ENCODE data around the gene HBS1L.

The HBS1L gene

DNA sequence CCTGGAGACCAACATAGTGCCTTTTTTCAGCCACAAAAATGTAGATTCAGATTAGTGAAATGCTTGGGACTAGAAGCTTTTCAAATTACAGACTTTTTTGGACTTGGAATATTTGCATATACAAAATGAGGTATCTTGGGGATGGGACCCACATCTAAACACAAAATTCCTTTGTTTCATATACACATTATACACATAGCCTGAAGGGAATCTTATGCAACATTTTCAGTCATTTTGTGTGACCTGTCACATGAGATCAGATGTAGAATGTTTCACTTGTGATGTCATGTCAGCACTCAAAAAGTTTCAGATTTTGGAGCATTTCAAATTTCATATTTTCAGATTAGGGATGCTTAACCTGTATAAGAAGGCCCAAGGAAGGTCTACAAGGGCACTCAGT is 60.2 kb downstream of the HBS1L start:
- no peak for DNase-seq (ENCODE audit: low read depth)
- TF ChIP-seq, protein P1, sequence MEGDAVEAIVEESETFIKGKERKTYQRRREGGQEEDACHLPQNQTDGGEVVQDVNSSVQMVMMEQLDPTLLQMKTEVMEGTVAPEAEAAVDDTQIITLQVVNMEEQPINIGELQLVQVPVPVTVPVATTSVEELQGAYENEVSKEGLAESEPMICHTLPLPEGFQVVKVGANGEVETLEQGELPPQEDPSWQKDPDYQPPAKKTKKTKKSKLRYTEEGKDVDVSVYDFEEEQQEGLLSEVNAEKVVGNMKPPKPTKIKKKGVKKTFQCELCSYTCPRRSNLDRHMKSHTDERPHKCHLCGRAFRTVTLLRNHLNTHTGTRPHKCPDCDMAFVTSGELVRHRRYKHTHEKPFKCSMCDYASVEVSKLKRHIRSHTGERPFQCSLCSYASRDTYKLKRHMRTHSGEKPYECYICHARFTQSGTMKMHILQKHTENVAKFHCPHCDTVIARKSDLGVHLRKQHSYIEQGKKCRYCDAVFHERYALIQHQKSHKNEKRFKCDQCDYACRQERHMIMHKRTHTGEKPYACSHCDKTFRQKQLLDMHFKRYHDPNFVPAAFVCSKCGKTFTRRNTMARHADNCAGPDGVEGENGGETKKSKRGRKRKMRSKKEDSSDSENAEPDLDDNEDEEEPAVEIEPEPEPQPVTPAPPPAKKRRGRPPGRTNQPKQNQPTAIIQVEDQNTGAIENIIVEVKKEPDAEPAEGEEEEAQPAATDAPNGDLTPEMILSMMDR (IDR thresholded peaks at IDR 0.05; ENCODE audit: control insufficient read depth, insufficient read depth, low read depth, low read length, missing control alignments) = no peak
- H3K4me3 ChIP-seq (ENCODE audit: control insufficient read depth, low read depth, low read length) = no peak overlapping the region

- DNase-seq (ENCODE audit: low read depth) = no peak
- H3K4me3 ChIP-seq (ENCODE audit: control insufficient read depth, low read depth, low read length) = no peak overlapping the region
- TF ChIP-seq, protein P1 (IDR thresholded peaks at IDR 0.05; ENCODE audit: control insufficient read depth, insufficient read depth, low read depth, low read length, missing control alignments) = no peak
These were observed 62.5 kb downstream of the HBS1L start for GRCh38 chr6:134992155-134992554.

GRCh38 chr6:134990262-134990661 is 64.4 kb downstream of the HBS1L start:
- DNase-seq (ENCODE audit: low read depth) = no peak
- H3K4me3 ChIP-seq (ENCODE audit: control insufficient read depth, low read depth, low read length) = no peak overlapping the region
- TF ChIP-seq, protein P1 (IDR thresholded peaks at IDR 0.05; ENCODE audit: control insufficient read depth, insufficient read depth, low read depth, low read length, missing control alignments) = no peak

- TF ChIP-seq, protein P1 (IDR thresholded peaks at IDR 0.05; ENCODE audit: control insufficient read depth, insufficient read depth, low read depth, low read length, missing control alignments) = no peak
- H3K4me3 ChIP-seq (ENCODE audit: control insufficient read depth, low read depth, low read length) = no peak overlapping the region
- DNase-seq (ENCODE audit: low read depth) = no peak
These were observed 69.8 kb downstream of the HBS1L start for GRCh38 chr6:134984821-134985220.

DNA sequence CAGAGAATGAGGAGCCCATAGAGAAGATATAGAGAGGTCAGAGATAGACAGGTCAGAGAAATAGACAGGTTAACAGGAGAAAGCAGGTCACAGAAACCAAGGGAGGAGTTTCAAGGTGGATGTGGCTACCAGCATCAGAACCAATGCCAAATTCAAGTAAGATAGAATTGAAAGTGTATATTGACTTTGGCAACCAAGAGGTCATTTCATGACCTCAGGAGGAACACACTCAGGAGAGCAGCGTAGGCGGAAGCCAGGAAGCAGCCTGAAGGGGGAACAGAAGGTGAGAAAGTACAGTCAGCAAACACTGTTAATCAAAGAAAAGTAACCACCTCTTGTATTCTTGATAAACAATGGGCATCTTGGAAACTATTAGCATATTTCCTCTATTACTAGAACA is 70.8 kb downstream of the HBS1L start:
- TF ChIP-seq, protein P1 (IDR thresholded peaks at IDR 0.05; ENCODE audit: control insufficient read depth, insufficient read depth, low read depth, low read length, missing control alignments) = no peak
- DNase-seq (ENCODE audit: low read depth) = no peak
- no peak overlapping the region for H3K4me3 ChIP-seq (ENCODE audit: control insufficient read depth, low read depth, low read length)

GRCh38 chr6:134982161-134982560 is 72.5 kb downstream of the HBS1L start:
- no peak overlapping the region for H3K4me3 ChIP-seq (ENCODE audit: control insufficient read depth, low read depth, low read length)
- no peak for DNase-seq (ENCODE audit: low read depth)
- TF ChIP-seq, protein P1 (IDR thresholded peaks at IDR 0.05; ENCODE audit: control insufficient read depth, insufficient read depth, low read depth, low read length, missing control alignments) = no peak

GRCh38 chr6:134980846-134981245 is 73.8 kb downstream of the HBS1L start:
- DNase-seq (ENCODE audit: low read depth) = no peak
- TF ChIP-seq, protein P1 (IDR thresholded peaks at IDR 0.05; ENCODE audit: control insufficient read depth, insufficient read depth, low read depth, low read length, missing control alignments) = no peak
- H3K4me3 ChIP-seq (ENCODE audit: control insufficient read depth, low read depth, low read length) = no peak overlapping the region
